Kidney capillary endothelial cell (primary cell): ENCODE data around the gene ACVR1B.

Experiments used
- DNase-seq: peaks from one replicate; pipeline ENCODE4 v3.0.0-alpha.2; 2018; ENCODE audit warnings: low spot score

The ACVR1B gene

GRCh38 chr12:52045794-52046199 is 94.3 kb downstream of the ACVR1B start:
- no peak for DNase-seq
